Measurements from ENCODE around the gene FBXW9.
"Not testable (repeated sequence)": the region's sequence is repeated elsewhere in the genome, so short reads cannot be mapped to it uniquely, and the experiment has no call there.

FBXW9 gene

GRCh38 chr19:12652219-12652618 is 44.2 kb downstream of the FBXW9 start:
- DNase-seq (ENCODE audit: low read depth) = no peak

- DNase-seq (ENCODE audit: low read depth) = no peak
Measured at GRCh38 chr19:12649941-12650340, 46.5 kb downstream of the FBXW9 start.

GRCh38 chr19:12648088-12648487 is 48.3 kb downstream of the FBXW9 start:
- DNase-seq (ENCODE audit: low read depth) = no peak

GRCh38 chr19:12647490-12648071 is 48.9 kb downstream of the FBXW9 start:
- no peak for DNase-seq (ENCODE audit: low read depth)

GRCh38 chr19:12647047-12647446 is 49.4 kb downstream of the FBXW9 start:
- DNase-seq (ENCODE audit: low read depth) = no peak

GRCh38 chr19:12646551-12646950 is 49.9 kb downstream of the FBXW9 start:
- no peak for DNase-seq (ENCODE audit: low read depth)

GRCh38 chr19:12643716-12644115 is 52.7 kb downstream of the FBXW9 start:
- DNase-seq (ENCODE audit: low read depth) = not testable (repeated sequence)

- no peak for DNase-seq (ENCODE audit: low read depth)
Measured at GRCh38 chr19:12642506-12642905, 53.9 kb downstream of the FBXW9 start.

GRCh38 chr19:12641456-12641855 is 55.0 kb downstream of the FBXW9 start:
- DNase-seq (ENCODE audit: low read depth) = no peak

GRCh38 chr19:12639901-12640613 is 56.4 kb downstream of the FBXW9 start:
- DNase-seq (ENCODE audit: low read depth) = peak; percentile 48

Measured in GM04504 (cell line).